Muscle of back (tissue), 11 donors: ENCODE results near the gene IL17B. TPM values are rescaled to one million over a fixed set of nuclear protein-coding genes. Genes with fewer than 3 reads are reported as not detected.
A peak's percentile ranks its signal among the peaks of the same experiment; 100 is the strongest.

Experiments
- DNase-seq, 3 donors: peaks; one replicate each; pipeline versions ENCODE4 v3.0.0 to v3.0.0-alpha.2; 2013
- polyA plus RNA-seq, 10 donors: library from polyadenylated mRNA; unstranded; fragments of 120-200 nt; gene quantifications; one replicate each; pipeline ENCODE4 v1.2.1, GENCODE V29; 2013; ENCODE audit not compliant: insufficient read length in 10 of 10

Gene IL17B
- polyA plus RNA-seq, 10 donors, result 114 to 256 (median 193) TPM

- no peak for DNase-seq
Observed at GRCh38 chr5:149381261-149381985, 2.3 kb upstream of the IL17B start.

GRCh38 chr5:149380466-149381121 is 1.5 kb upstream of the IL17B start:
- peak in 1 of 3 donors; percentile 31 for DNase-seq

- DNase-seq, result no peak
Observed at GRCh38 chr5:149379818-149380374, 804 bp upstream of the IL17B start.

- no peak for DNase-seq
Observed at GRCh38 chr5:149378241-149378820, 761 bp downstream of the IL17B start.

- DNase-seq, result no peak
Observed at GRCh38 chr5:149376711-149377447, 2.2 kb downstream of the IL17B start.

GRCh38 chr5:149376104-149376503 is 3.0 kb downstream of the IL17B start:
- DNase-seq, result no peak

GRCh38 chr5:149375434-149375833 is 3.7 kb downstream of the IL17B start:
- no peak for DNase-seq

GRCh38 chr5:149374801-149375200 is 4.3 kb downstream of the IL17B start:
- no peak for DNase-seq

- DNase-seq, result no peak
Observed at GRCh38 chr5:149374303-149374702, 4.8 kb downstream of the IL17B start.

- DNase-seq, result no peak
Observed at GRCh38 chr5:149372932-149373331, 6.2 kb downstream of the IL17B start.

- DNase-seq, result peak in 1 of 3 donors; percentile 36
Observed at GRCh38 chr5:149372076-149372795, 6.9 kb downstream of the IL17B start.

GRCh38 chr5:149371296-149371962 is 7.7 kb downstream of the IL17B start:
- peak in 2 of 3 donors; percentile 36 to 59 for DNase-seq

- no peak for DNase-seq
Observed at GRCh38 chr5:149370878-149371277, 8.2 kb downstream of the IL17B start.

- DNase-seq, result no peak
Observed at GRCh38 chr5:149367972-149368645, 11.0 kb downstream of the IL17B start.

GRCh38 chr5:149367249-149367971 is 11.7 kb downstream of the IL17B start:
- DNase-seq, result peak in 2 of 3 donors; percentile 54 to 72

- no peak for DNase-seq
Observed at GRCh38 chr5:149366169-149366729, 12.8 kb downstream of the IL17B start.

GRCh38 chr5:149365418-149365817 is 13.7 kb downstream of the IL17B start:
- DNase-seq, result no peak

GRCh38 chr5:149364719-149365118 is 14.4 kb downstream of the IL17B start:
- DNase-seq, result no peak

GRCh38 chr5:149363936-149364335 is 15.2 kb downstream of the IL17B start:
- DNase-seq, result no peak
